HepG2 (cell line): ENCODE measurements around the gene TTC38. TPM values are rescaled to one million over a fixed set of nuclear protein-coding genes. Genes with fewer than 3 reads are reported as not detected.

Experiments
- ATAC-seq: fragments of 200-7000 bp; cut with Tn5 transposase; 3 replicates; pipeline ENCODE4 v1.9.1; 2020; ENCODE audit warnings: mild to moderate bottlenecking, moderate library complexity
- BruUV-seq: library from RNA; stranded (reverse); fragments of 400-500 nt; replicated peaks from 2 replicates; lab custom pipeline; 2021; lab: Mats Ljungman, UMichigan
- CTCF ChIA-PET: fragments of 300-600 bp; formaldehyde crosslinking; extraction: SDS; loops from one replicate; lab custom pipeline; 2021; ENCODE audit warnings: low total read pairs, inconsistent platforms, low intra/inter-chr PET ratio; lab: Yijun Ruan, JAX
- POLR2A ChIA-PET: fragments of 350-600 bp; sonication (Branson Sonifier 250); formaldehyde crosslinking; loops from one replicate; lab custom pipeline; 2020; ENCODE audit warnings: antibody characterized with exemption, inconsistent platforms; lab: Yijun Ruan, JAX
- DNase-seq: peaks from one replicate; pipeline ENCODE4 v3.0.0-alpha.2; 2015; ENCODE audit warnings: low spot score
- FAIRE-seq: peaks from 3 replicates; lab custom pipeline; 2011; peaks lifted over from hg19 to GRCh38; lab: Jason Lieb, UNC
- H2AFZ ChIP-seq: one replicate; pipeline ENCODE4 v1.6.1; 2011; ENCODE audit warnings: low read length, inconsistent platforms
- H3K27ac ChIP-seq: fragments of 300-600 bp; 3 replicates; pipeline ENCODE4 v1.8.0; 2011; ENCODE audit warnings: mixed run types, mild to moderate bottlenecking, mixed read lengths, low read length, inconsistent platforms; ENCODE audit not compliant: insufficient read depth; ENCODE audit errors: extremely low read length
- H3K27me3 ChIP-seq, 2 experiments: fragments of 200-600 bp in 1 of 2; 2 replicates in 1 of 2; 3 replicates in 1 of 2; pipeline versions ENCODE4 v1.6.0 to v1.8.0; 2011; ENCODE audit warnings: low read length in 2 of 2, mild to moderate bottlenecking in 2 of 2, moderate library complexity in 2 of 2, inconsistent platforms in 1 of 2; ENCODE audit not compliant: insufficient read depth in 2 of 2, control insufficient read depth in 1 of 2
- H3K36me3 ChIP-seq, 2 experiments: fragments of 200-600 bp in 1 of 2; replicated peaks in 1 of 2; 2 replicates in 1 of 2; 3 replicates in 1 of 2; pipeline versions ENCODE4 v1.5.1 to v1.8.0; 2011; ENCODE audit warnings: low read length in 2 of 2, inconsistent platforms in 1 of 2; ENCODE audit not compliant: insufficient read depth in 2 of 2, control insufficient read depth in 1 of 2
- H3K4me1 ChIP-seq: 2 replicates; pipeline ENCODE4 v1.5.1; 2012; ENCODE audit warnings: low read length, inconsistent platforms; ENCODE audit not compliant: insufficient read depth
- H3K4me2 ChIP-seq: 2 replicates; pipeline ENCODE4 v1.6.0; 2011; ENCODE audit warnings: low read depth, low read length, inconsistent platforms
- H3K4me3 ChIP-seq, 3 experiments: fragments of 200-600 bp in 1 of 3; sonication (generic), shearing (Covaris generic) in 1 of 3; replicated peaks in 1 of 3; 2 replicates each; pipeline ENCODE4 v1.5.1; 2011 to 2016; ENCODE audit warnings: low read length in 3 of 3, inconsistent platforms in 2 of 3, low read depth in 2 of 3, mild to moderate bottlenecking in 2 of 3, control low read depth in 1 of 3, mixed read lengths in 1 of 3; ENCODE audit not compliant: insufficient read depth in 1 of 3
- H3K79me2 ChIP-seq: one replicate; pipeline ENCODE4 v1.6.1; 2011; ENCODE audit warnings: low read length, inconsistent platforms; ENCODE audit not compliant: insufficient read depth
- H3K9ac ChIP-seq: 2 replicates; pipeline ENCODE4 v1.6.0; 2011; ENCODE audit warnings: mild to moderate bottlenecking, low read depth, low read length, inconsistent platforms; ENCODE audit not compliant: insufficient read depth
- H3K9me3 ChIP-seq: 2 replicates; pipeline ENCODE4 v1.5.1; 2012; ENCODE audit warnings: mild to moderate bottlenecking, low read length
- H4K20me1 ChIP-seq: 2 replicates; pipeline ENCODE4 v1.6.0; 2011; ENCODE audit warnings: inconsistent platforms, mild to moderate bottlenecking, low read length, moderate library complexity; ENCODE audit not compliant: insufficient read depth
- CBX2 ChIP-seq, 2 experiments: fragments of 200-600 bp in 1 of 2; sonication (generic); formaldehyde crosslinking in 1 of 2; IDR thresholded peaks; 2 replicates each; pipeline versions ENCODE4 v1.7.0 to v1.8.1; 2018 to 2022; ENCODE audit warnings: low read depth in 2 of 2, low read length in 1 of 2, mild to moderate bottlenecking in 1 of 2, missing genetic modification reagents in 1 of 2
- NFATC3 ChIP-seq: sonication (generic); formaldehyde crosslinking; IDR thresholded peaks from 2 replicates; pipeline ENCODE4 v1.5.1; 2020; ENCODE audit warnings: mild to moderate bottlenecking, missing genetic modification reagents
- NFKBIZ ChIP-seq: IDR thresholded peaks from 2 replicates; pipeline ENCODE4 v1.6.1; 2018; ENCODE audit warnings: missing genetic modification reagents, missing compliant biosample characterization
- PRPF4 ChIP-seq: fragments of 200-400 bp; formaldehyde crosslinking; IDR thresholded peaks from 2 replicates; pipeline ENCODE4 v1.6.1; 2016; ENCODE audit warnings: low read length, low read depth; ENCODE audit not compliant: poor library complexity, severe bottlenecking
- RARA ChIP-seq: IDR thresholded peaks from 2 replicates; pipeline ENCODE4 v1.6.1; 2016; ENCODE audit warnings: missing genetic modification reagents, missing compliant biosample characterization
- SPEN ChIP-seq: sonication (generic); formaldehyde crosslinking; IDR thresholded peaks from 2 replicates; pipeline ENCODE4 v1.5.1; 2020; ENCODE audit warnings: low read depth, mild to moderate bottlenecking, missing genetic modification reagents
- TOE1 ChIP-seq: sonication (generic); formaldehyde crosslinking; IDR thresholded peaks from 2 replicates; pipeline ENCODE4 v1.4.0; 2020; ENCODE audit warnings: mild to moderate bottlenecking, missing genetic modification reagents
- U2AF2 ChIP-seq: fragments of 200-400 bp; formaldehyde crosslinking; IDR thresholded peaks from 2 replicates; pipeline ENCODE4 v1.6.1; 2017; ENCODE audit warnings: low read depth, mild to moderate bottlenecking, low read length
- ZNF713 ChIP-seq: sonication (generic); formaldehyde crosslinking; IDR thresholded peaks from 2 replicates; pipeline ENCODE4 v1.4.0; 2020; ENCODE audit warnings: mild to moderate bottlenecking, missing genetic modification reagents
- WGBS: methylation state at CpG from one replicate; pipeline ENCODE4 v1.1.6; 2017; ENCODE audit warnings: low lambda C conversion rate; 5-methylcytosine and 5-hydroxymethylcytosine counted together
- in situ Hi-C: cut with HindIII; loops from 2 replicates; pipeline ENCODE4 v1.10.0; 2017; ENCODE audit warnings: low pct_unique_long_range_greater_than_20kb; ENCODE audit not compliant: extremely low pct_ligation_motif_present
- intact Hi-C: fragments of 100-400 bp; cut with micrococcal nuclease; formaldehyde crosslinking; loops from one replicate; pipeline ENCODE4 v1.10.0; 2022; ENCODE audit not compliant: unreplicated experiment
- polyA plus RNA-seq, 8 experiments: library from polyadenylated mRNA; depleted of rRNA in 3 of 8; stranded (reverse) in 7 of 8; unstranded in 1 of 8; fragments of >200 nt; fragmentation: Illumina TruSeq in 4 of 8; extraction: Trizol in 4 of 8; gene quantifications; 2 replicates each; pipeline versions ENCODE4 v1.2.1 to v1.2.3, GENCODE V29; 2011 to 2016; ENCODE audit warnings: low read depth in 4 of 8, missing spikeins in 1 of 8, mixed read lengths in 1 of 8; ENCODE audit not compliant: insufficient read depth in 1 of 8
- total RNA-seq, 5 experiments: library from RNA; depleted of rRNA; stranded (reverse); fragments of >200 nt; fragmentation: Illumina TruSeq; extraction: Trizol; gene quantifications; 2 replicates each; pipeline ENCODE4 v1.2.3, GENCODE V29; 2016; ENCODE audit warnings: low read depth in 1 of 5
- TF ChIP-seq, protein P1 (sequence below): fragments of 450-650 bp; IDR thresholded peaks from 2 replicates; pipeline ENCODE4 v1.6.1; 2017

Gene TTC38
- total and polyA plus RNA-seq, 2 of the 13 experiments (the other 11 are each of a cell fraction or from before 2014, with no cell fraction given), result 101 to 105 TPM

DNA sequence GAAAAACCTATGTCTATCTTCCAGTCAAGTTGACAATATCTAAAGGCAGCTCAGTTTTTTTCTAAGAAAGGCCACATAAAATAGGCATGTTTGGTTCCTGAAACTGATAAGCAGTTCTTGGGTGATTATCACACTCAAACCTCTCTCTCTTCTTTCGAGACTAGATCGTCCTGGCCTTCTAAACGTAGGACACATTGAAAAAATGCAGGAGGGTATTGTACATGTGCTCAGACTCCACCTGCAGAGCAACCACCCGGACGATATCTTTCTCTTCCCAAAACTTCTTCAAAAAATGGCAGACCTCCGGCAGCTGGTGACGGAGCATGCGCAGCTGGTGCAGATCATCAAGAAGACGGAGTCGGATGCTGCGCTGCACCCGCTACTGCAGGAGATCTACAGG lies 32.8 kb upstream of the TTC38 start:
- Histone ChIP-seq H3K27ac (no peak overlapping the region), H3K4me2 (no peak overlapping the region), H3K9me3 (no peaks in the 10 kb centered on the region), H4K20me1 (no peaks in the 10 kb centered on the region), H3K27me3 (no peaks in the 10 kb centered on the region), H3K9ac (no peak overlapping the region), H2AFZ (no peak overlapping the region), H3K4me1 (no peaks in the 10 kb centered on the region), H3K79me2 (no peaks in the 10 kb centered on the region), H3K4me3 (no peak overlapping the region), H3K36me3 (peaks cover 6 to 44% of the 10 kb centered on the region in 2 experiments; a peak in 4 of 5 replicates)
- TF ChIP-seq, protein P1, sequence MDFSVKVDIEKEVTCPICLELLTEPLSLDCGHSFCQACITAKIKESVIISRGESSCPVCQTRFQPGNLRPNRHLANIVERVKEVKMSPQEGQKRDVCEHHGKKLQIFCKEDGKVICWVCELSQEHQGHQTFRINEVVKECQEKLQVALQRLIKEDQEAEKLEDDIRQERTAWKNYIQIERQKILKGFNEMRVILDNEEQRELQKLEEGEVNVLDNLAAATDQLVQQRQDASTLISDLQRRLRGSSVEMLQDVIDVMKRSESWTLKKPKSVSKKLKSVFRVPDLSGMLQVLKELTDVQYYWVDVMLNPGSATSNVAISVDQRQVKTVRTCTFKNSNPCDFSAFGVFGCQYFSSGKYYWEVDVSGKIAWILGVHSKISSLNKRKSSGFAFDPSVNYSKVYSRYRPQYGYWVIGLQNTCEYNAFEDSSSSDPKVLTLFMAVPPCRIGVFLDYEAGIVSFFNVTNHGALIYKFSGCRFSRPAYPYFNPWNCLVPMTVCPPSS, result no peak
- TF ChIP-seq RARA (no peak), SPEN (CRISPR knock-in tag) (no peak), U2AF2 (no peak), NFATC3 (CRISPR knock-in tag) (no peak), TOE1 (CRISPR knock-in tag) (no peak), ZNF713 (CRISPR knock-in tag) (no peak), CBX2 (IDR thresholded peaks at IDR 0.05; ENCODE audit: low read depth, low read length) (no peak), CBX2 (CRISPR knock-in tag; IDR thresholded peaks at IDR 0.05; ENCODE audit: low read depth) (no peak), NFKBIZ (CRISPR knock-in tag) (no peak), PRPF4 (no peak)
- BruUV-seq, result no TSS peak
- FAIRE-seq (no peak), ATAC-seq (no peak), DNase-seq (no peak)
- ChIA-PET CTCF (no interaction called here), POLR2A (no interaction called here)
- in situ Hi-C loops (no loop called here), intact Hi-C loops (no loop called here)
- 95% methylated on average over 12 of the region's 12 CpGs for WGBS
